Measurements from ENCODE around the gene CDK1.
"Not testable (repeated sequence)": the region's sequence is repeated elsewhere in the genome, so short reads cannot be mapped to it uniquely, and the experiment has no call there.

The CDK1 gene

DNA sequence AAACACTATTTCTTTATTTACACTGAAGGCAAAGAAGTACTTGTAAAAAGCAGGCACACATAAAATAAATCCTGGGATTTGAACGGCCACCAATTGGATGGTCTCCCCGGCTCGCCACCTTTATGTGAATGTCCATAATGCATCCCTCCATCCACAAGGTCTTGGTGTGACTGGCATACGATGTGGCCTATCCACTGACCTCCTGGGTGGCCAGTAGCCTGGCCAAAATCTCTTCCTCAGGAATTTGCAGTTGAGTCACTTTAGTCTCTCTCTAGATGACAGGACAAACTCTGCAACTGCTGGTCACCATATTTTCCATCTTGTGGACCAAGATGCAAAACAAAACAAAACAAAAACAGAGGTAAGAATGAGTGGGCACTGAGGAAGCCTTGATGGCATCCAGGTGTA, 39.1 kb downstream of the CDK1 start:
- no peak for DNase-seq (ENCODE audit: low read depth)

DNA sequence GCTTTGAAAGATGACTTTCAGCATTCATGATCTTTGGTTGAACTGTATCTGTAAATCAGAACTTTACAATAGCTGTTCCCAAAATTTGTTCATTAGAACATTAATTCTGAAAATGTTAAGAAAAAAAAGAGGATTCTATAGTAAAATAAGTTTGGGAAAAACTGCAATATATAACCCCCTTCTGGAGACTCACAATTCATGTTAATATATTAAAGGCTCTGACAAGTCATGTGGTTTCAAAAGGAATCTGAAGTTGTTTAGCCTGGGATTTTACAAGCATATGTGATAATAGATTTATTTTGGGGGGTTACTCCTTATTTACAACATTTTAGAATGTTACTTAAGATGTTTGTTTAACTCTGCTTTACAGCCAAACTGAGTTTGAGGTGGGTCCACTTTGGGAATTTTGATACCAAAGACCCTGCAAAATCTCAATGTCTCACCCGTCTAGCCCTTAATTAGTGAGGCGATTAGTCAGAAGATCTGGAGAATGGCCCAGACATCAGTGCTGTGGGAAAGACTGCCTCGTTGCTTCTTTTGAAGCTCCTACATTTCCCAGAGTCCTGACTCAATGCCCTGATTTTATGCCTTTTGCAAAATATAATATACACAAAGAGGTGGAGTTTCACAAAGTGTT, 40.0 kb downstream of the CDK1 start:
- DNase-seq (ENCODE audit: low read depth) = no peak

DNA sequence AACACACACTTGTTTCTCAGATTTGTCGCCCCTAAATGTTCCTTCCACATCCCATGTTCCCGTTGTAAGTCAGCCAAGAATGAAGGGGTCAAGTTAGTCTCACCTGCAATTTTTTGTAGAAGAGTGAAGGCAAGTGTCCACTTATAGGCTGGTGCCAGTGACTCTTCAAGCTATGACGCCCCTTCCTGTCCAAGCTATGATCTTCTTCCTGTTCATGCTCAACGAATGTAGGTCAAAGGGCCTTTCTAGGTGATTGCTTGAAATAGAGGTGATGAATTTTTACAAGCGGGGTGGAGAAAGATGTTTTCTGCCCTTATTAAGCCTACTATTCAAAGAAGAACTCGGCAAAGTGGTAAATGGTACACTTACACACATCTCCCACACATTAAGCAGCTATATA, 41.0 kb downstream of the CDK1 start:
- no peak for DNase-seq (ENCODE audit: low read depth)

DNA sequence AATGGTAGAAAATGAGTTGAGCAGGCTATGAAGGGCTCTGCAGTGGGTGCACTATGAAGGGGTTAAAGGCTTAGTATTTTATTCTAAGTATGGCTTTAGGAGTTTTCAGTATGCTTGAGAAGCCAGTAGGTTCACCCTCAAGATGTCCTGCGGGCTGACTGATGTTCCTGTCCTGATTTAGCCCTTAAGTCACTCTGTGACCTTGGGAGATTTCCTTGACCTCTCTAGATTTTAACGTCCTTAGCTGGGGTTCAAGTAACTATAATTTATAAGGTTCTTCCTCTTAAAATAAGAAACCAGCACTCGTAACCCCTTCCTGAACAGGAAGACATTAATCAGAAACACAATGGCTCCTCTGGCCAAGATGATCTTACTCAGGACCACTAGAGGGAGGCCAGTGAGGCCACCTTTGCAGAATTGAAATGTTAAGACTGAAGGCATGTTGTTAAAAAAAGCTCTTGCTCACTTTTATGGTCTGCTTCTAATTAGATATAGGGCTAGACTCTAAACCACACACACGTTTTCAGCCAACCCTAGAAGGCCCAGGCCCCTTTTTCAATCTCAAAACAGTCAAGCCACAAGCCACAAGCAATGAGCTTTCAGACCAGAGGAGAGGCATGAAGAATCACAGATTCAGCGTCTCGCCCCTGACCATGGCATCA, 41.9 kb downstream of the CDK1 start:
- no peak for DNase-seq (ENCODE audit: low read depth)

DNA sequence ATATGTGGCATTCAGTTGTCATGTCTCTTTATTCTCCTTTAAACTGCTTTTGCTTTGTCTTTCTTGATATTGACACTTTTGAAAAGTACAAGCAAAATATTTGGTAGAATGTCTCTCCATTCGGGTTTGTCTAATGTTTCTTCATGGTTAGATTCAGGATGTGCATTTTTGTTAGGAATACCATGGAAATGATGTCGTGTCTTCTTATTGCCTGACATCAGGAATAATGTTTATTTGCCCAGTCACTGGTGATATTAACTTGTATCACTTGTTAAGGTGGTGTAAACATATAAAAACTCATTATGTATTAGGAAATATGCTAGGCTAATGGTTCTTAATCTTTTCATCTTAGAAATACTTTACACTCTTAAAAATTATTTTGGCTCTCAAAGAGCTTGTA, 43.4 kb downstream of the CDK1 start:
- no peak for DNase-seq (ENCODE audit: low read depth)

DNA sequence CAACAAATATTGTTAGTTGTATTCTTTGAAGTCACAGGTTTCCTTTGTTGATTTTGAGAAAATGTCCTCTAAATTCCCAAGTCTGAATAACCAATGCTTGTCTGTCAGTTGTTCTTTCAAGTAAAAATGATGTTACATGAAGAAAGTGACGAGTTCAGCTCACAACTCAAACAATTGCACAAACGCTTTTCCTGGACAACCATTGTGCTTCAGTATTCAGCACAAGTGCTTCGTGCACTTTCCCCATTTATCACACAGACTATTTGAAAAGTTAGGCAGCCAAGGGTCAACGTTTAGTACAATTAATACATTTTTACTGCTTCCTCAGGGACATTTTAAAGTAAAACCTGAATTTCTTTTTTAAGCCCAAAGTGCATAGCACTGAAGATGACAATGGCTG, 44.5 kb downstream of the CDK1 start:
- no peak for DNase-seq (ENCODE audit: low read depth)

DNA sequence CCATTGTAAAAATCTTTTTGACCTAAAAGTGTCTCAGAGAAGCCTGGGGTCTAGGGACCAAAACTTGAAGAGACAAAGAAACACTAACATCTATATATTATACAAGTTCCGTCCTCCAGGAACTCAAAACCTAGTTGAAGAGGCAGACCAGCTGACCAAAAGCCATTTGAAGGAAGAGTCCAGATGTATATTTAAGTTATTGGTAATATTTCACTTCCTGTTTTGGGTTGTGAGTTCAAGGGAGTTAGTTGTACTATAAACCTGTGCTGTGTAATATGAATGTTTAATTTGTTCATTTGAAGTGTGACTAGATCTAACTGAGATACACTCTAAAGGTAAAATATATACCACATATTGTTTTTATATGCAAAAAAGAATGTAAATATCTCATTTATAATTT, 45.0 kb downstream of the CDK1 start:
- DNase-seq (ENCODE audit: low read depth) = no peak

DNA sequence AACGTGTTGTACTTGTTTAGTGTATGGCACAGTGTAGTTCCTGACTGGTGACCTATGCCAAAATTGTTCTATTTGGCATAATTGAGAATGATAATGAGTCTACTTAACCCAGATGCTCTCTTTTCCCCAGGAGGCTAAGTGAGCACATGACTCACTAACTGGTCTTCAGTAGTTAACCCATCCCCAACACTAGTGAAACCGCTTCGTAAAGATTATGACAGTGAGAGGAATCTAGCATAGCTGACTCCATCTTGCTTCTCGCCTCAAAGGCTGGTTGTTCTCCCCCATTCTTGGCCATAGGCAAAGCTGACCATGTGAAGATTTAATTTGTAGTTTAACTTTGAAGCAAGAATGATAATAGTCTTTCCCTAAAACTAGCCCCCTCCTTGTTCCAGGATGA, 47.2 kb downstream of the CDK1 start:
- no peak for DNase-seq (ENCODE audit: low read depth)

DNA sequence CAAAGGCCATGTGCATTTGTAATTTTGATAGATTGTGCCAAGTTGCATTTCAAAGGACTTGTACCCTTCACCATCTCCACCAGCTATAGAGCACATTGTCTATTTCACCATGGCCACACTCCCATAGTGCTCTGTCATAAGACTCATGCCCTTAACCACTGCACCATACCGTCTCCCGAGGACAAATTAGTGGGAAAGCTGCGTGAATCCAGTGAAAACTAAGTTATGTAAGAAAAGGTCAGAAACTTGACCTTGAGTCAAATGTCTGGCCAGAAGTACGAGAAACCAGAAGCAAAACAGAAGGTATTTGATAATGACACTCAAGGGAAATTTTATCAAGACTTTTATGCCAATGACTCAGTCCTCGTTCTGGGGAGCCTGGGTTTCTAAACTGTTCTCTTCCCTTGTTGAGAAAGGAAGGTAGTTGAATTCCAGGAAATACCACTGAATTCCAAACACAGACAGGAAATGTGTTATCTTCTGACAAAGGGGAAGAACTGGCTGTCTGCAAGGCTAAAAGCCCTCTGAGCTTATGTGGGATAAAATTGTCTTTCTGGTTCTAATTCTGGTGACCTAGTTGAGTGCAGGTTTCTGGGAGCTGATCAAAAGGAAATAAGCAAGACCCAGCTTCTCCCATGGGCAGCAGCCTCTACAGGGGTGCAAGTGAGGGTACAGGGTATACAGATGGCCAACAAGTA, 49.7 kb downstream of the CDK1 start:
- no peak for DNase-seq (ENCODE audit: low read depth)

DNA sequence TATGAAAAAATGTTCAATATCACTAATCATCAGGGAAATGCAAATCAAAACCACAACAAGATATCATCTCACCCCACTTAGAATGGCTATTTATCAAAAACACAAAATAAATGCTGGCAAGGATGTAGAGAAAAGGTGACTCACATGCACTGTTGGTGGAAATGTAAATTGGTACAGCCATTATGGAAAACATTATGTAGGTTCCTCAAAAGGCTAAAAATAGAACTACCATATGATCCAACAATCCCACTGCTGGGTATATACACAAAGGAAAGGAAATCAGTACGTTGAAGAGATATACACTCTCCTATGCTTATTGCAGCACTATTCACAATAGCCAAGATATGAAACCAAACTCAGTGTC, 50.2 kb downstream of the CDK1 start:
- DNase-seq (ENCODE audit: low read depth) = no peak

DNA sequence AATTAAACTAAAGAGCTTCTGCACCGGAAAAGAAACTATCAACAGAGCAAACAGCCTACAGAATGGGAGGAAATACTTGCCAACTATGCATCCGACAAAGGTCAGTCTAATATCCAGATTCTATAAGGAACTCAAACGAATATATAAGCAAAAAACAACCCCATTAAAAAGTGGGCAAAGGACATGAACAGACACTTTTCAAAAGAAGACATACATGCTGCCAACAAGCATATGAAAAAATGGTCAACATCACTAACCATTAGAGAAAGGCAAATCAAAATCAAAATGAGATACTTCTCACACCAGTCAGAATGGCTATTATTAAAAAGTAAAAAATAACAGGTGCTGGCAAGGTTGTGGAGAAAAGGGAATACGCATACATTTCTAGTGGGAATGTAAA, 53.9 kb downstream of the CDK1 start:
- not testable (repeated sequence) for DNase-seq (ENCODE audit: low read depth)

DNA sequence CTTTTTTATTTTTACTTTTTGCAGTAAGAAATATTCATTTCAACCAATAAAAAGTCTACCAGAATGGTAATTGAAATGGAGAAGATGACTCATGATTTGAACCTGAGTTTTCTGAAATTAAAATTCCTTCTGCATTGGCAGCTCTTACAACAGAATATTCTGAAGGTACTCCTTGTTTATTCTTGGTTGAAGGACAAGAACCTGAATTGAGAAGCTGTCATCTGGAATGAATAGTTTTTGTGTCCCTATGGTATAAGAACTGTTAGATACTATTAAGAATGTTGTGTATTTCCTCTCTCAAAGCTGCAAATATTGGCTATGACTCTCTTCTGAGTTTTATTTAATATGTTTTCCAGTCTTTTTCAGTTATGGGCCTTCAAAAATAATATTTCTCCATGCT, 56.1 kb downstream of the CDK1 start:
- no peak for DNase-seq (ENCODE audit: low read depth)

DNA sequence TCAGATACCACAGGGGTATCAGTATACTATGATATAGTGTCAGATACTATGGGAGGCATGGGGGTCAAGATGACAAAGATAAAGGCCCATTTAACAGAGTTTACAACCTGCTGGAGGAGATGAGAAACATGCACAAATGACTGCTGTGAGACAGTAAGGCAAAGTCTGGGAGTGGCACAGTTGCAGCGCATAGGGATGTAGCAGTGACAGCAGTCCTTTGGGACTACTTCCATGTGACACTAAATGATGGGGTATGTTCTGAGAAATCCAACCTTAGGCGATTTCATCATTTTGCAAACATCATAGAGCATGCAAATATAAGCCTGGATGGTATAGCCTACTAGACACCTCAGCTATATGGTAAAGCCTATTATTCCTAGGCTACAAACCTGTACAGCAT, 56.8 kb downstream of the CDK1 start:
- DNase-seq (ENCODE audit: low read depth) = no peak

DNA sequence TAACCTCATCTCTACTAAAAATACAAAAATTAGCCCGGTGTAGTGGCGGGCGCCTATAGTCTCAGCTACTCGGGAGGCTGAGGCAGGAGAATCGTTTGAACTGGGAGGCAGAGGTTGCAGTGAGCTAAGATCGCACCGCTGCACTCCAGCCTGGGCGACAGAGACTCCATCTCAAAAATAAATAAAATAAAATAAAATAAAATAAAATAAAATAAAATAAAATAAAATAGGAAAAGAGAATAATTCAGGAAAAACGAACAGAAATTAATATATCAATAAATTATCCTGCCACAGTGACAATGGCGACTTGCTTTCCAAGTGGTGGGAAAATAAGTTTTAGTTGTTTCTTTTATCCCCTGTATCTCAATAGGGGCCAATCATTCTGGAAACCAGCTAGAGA, 62.9 kb downstream of the CDK1 start:
- not testable (repeated sequence) for DNase-seq (ENCODE audit: low read depth)

DNA sequence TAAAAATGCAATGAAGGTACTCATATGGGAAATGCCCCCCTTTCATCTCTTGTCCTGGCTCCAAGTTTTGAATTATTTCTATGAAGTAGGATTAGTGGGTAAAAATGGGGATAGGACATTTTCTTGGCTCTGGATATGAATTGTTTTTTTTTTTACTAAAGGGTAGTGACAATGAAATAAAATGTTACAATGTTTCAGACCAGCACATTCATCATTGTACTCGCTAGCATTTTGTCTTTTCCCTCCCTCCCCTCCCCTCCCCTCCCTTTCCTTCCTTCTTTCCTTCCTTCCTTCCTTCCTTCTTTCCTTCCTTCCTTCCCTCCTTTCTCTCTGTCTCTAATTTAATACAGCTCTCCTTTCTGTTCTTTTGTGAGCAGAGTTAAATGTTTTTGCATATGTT, 64.4 kb downstream of the CDK1 start:
- no peak for DNase-seq (ENCODE audit: low read depth)
